ENCODE results near the gene MRPL55. TPM values are rescaled to one million over a fixed set of nuclear protein-coding genes. Genes with fewer than 3 reads are reported as not detected.

MRPL55 gene
- total RNA-seq, 4 donors from 2014 or later = 64.7 to 123 (median 74.2) TPM

- ATAC-seq = no peak
- no peak for DNase-seq
- Histone ChIP-seq H3K27ac (no peak overlapping the region), H3K4me3 (no peak overlapping the region), H3K9me3 (no peaks in the 10 kb centered on the region), H3K36me3 (no peaks in the 10 kb centered on the region), H3K4me1 (no peaks in the 10 kb centered on the region), H3K27me3 (no peaks in the 10 kb centered on the region)
- in situ Hi-C loops (cut with MboI; ENCODE audit: low sequenced_read_pairs in 4 of 4) (no loop called here), intact Hi-C loops (cut with DNase I; ENCODE audit: low total_unique reads) (no loop called here)
- no peak for TF ChIP-seq CTCF (IDR thresholded peaks at IDR 0.05 in 4 of 5, conservative IDR thresholded peaks at IDR 0.05 in 1 of 5)
- no peak for TF ChIP-seq POLR2A (IDR thresholded peaks at IDR 0.05)
Observed at GRCh38 chr1:228123505-228123904, 14.4 kb upstream of the MRPL55 start.

- no peaks in the 10 kb centered on the region for H3K4me1 ChIP-seq
- H3K27me3 ChIP-seq = no peaks in the 10 kb centered on the region
- no peaks in the 10 kb centered on the region for H3K36me3 ChIP-seq
- no peaks in the 10 kb centered on the region for H3K9me3 ChIP-seq
- H3K4me3 ChIP-seq = no peak overlapping the region
- in situ Hi-C loops (cut with MboI; ENCODE audit: low sequenced_read_pairs in 4 of 4) (no loop called here), intact Hi-C loops (cut with DNase I; ENCODE audit: low total_unique reads) (no loop called here)
- H3K27ac ChIP-seq = no peak overlapping the region
- DNase-seq (no peak), ATAC-seq (no peak)
- no peak for TF ChIP-seq CTCF (IDR thresholded peaks at IDR 0.05 in 4 of 5, conservative IDR thresholded peaks at IDR 0.05 in 1 of 5)
- no peak for TF ChIP-seq POLR2A (IDR thresholded peaks at IDR 0.05)
Observed at GRCh38 chr1:228122921-228123441, 13.9 kb upstream of the MRPL55 start.

- no peak for ATAC-seq
- TF ChIP-seq CTCF (IDR thresholded peaks at IDR 0.05 in 4 of 5, conservative IDR thresholded peaks at IDR 0.05 in 1 of 5) (no peak), POLR2A (IDR thresholded peaks at IDR 0.05) (no peak)
- intact Hi-C loops (cut with DNase I; ENCODE audit: low total_unique reads) = no loop called here
Observed at GRCh38 chr1:228120857-228121489, 11.9 kb upstream of the MRPL55 start.

GRCh38 chr1:228120351-228120750, 11.3 kb upstream of the MRPL55 start:
- DNase-seq = no peak
- no peaks in the 10 kb centered on the region for H3K9me3 ChIP-seq
- ATAC-seq = no peak
- no peaks in the 10 kb centered on the region for H3K27me3 ChIP-seq
- in situ Hi-C loops (cut with MboI; ENCODE audit: low sequenced_read_pairs in 4 of 4) = no loop called here
- no peak for TF ChIP-seq POLR2A (IDR thresholded peaks at IDR 0.05)
- TF ChIP-seq CTCF (IDR thresholded peaks at IDR 0.05 in 4 of 5, conservative IDR thresholded peaks at IDR 0.05 in 1 of 5) = no peak
- no peaks in the 10 kb centered on the region for H3K36me3 ChIP-seq
- intact Hi-C loops (cut with DNase I; ENCODE audit: low total_unique reads) = no loop called here
- H3K4me1 ChIP-seq = no peaks in the 10 kb centered on the region
- no peak overlapping the region for H3K27ac ChIP-seq
- no peak overlapping the region for H3K4me3 ChIP-seq

More at GRCh38 chr1:228120857-228121489, 11.9 kb upstream of the MRPL55 start:
- H3K27me3 ChIP-seq = no peaks in the 10 kb centered on the region
- no peaks in the 10 kb centered on the region for H3K36me3 ChIP-seq
- no peak overlapping the region for H3K27ac ChIP-seq
- H3K9me3 ChIP-seq = no peaks in the 10 kb centered on the region
- in situ Hi-C loops (cut with MboI; ENCODE audit: low sequenced_read_pairs in 4 of 4) = no loop called here
- H3K4me3 ChIP-seq = no peak overlapping the region
- no peaks in the 10 kb centered on the region for H3K4me1 ChIP-seq
- DNase-seq = no peak

GRCh38 chr1:228118040-228118439, 8.9 kb upstream of the MRPL55 start:
- H3K36me3 ChIP-seq = no peaks in the 10 kb centered on the region
- H3K9me3 ChIP-seq = no peaks in the 10 kb centered on the region
- no peak overlapping the region for H3K27ac ChIP-seq
- no peaks in the 10 kb centered on the region for H3K27me3 ChIP-seq
- ATAC-seq = no peak
- no peak for TF ChIP-seq CTCF (IDR thresholded peaks at IDR 0.05 in 4 of 5, conservative IDR thresholded peaks at IDR 0.05 in 1 of 5)
- TF ChIP-seq POLR2A (IDR thresholded peaks at IDR 0.05) = no peak
- no peak overlapping the region for H3K4me3 ChIP-seq
- intact Hi-C loops (cut with DNase I; ENCODE audit: low total_unique reads) = no loop called here
- DNase-seq = no peak
- in situ Hi-C loops (cut with MboI; ENCODE audit: low sequenced_read_pairs in 4 of 4) = no loop called here
- no peaks in the 10 kb centered on the region for H3K4me1 ChIP-seq
